Smooth muscle cell (in vitro differentiated cells): Measurements from ENCODE around the gene SMOC1. TPM values are rescaled to one million over a fixed set of nuclear protein-coding genes. Genes with fewer than 3 reads are reported as not detected.
A peak's percentile ranks its signal among the peaks of the same experiment; 100 is the strongest.

Experiments used
- DNase-seq: peaks from one replicate; lab custom pipeline; 2025; ENCODE audit not compliant: unreplicated experiment; lab: John Stamatoyannopoulos, UW
- H2AFZ ChIP-seq: fragments of 200-600 bp; sonication (generic); 2 replicates; pipeline ENCODE4 v1.6.0; 2016; ENCODE audit warnings: antibody characterized with exemption, low read depth, mild to moderate bottlenecking
- H3F3A ChIP-seq: fragments of 200-600 bp; sonication (generic); 2 replicates; pipeline ENCODE4 v1.6.0; 2017; ENCODE audit warnings: antibody characterized with exemption, low read depth
- H3K27ac ChIP-seq: fragments of 200-600 bp; sonication (generic); 2 replicates; pipeline ENCODE4 v1.5.1; 2016; ENCODE audit warnings: low read depth, mild to moderate bottlenecking
- H3K27me3 ChIP-seq: fragments of 200-600 bp; sonication (generic); 2 replicates; pipeline ENCODE4 v1.6.1; 2016; ENCODE audit warnings: low read depth, mild to moderate bottlenecking
- H3K36me3 ChIP-seq: fragments of 200-600 bp; sonication (generic); 2 replicates; pipeline ENCODE4 v1.5.1; 2016; ENCODE audit warnings: low read depth
- H3K4me1 ChIP-seq: fragments of 200-600 bp; sonication (generic); 2 replicates; pipeline ENCODE4 v1.5.1; 2016; ENCODE audit warnings: low read depth
- H3K4me2 ChIP-seq: fragments of 200-600 bp; sonication (generic); 2 replicates; pipeline ENCODE4 v1.6.0; 2016; ENCODE audit warnings: mild to moderate bottlenecking
- H3K4me3 ChIP-seq: fragments of 200-600 bp; sonication (generic); 2 replicates; pipeline ENCODE4 v1.5.1; 2016; ENCODE audit warnings: mild to moderate bottlenecking
- H3K79me2 ChIP-seq: fragments of 200-600 bp; sonication (generic); 2 replicates; pipeline ENCODE4 v1.6.0; 2016; ENCODE audit warnings: low read depth, mild to moderate bottlenecking
- H3K9ac ChIP-seq: fragments of 200-600 bp; sonication (generic); 2 replicates; pipeline ENCODE4 v1.6.0; 2016; ENCODE audit warnings: low read depth
- H3K9me3 ChIP-seq: fragments of 200-600 bp; sonication (generic); replicated peaks from 2 replicates; pipeline ENCODE4 v1.5.1; 2016; ENCODE audit warnings: low read depth
- H4K20me1 ChIP-seq: fragments of 200-600 bp; sonication (generic); 2 replicates; pipeline ENCODE4 v1.6.0; 2016; ENCODE audit warnings: low read depth
- CTCF ChIP-seq: fragments of 200-600 bp; sonication (generic); IDR thresholded peaks from 2 replicates; pipeline ENCODE4 v1.5.1; 2017; ENCODE audit warnings: borderline replicate concordance, mild to moderate bottlenecking, antibody characterized with exemption; ENCODE audit not compliant: insufficient read depth, poor library complexity, severe bottlenecking
- WGBS: methylation state at CpG from one replicate; pipeline ENCODE4 v1.1.7; 2016; ENCODE audit warnings: low lambda C conversion rate; 5-methylcytosine and 5-hydroxymethylcytosine counted together
- polyA plus RNA-seq: library from polyadenylated mRNA; unstranded; fragments of >200 nt; fragmentation: Nextera tagmentation; extraction: Ambion mirVana; gene quantifications from 2 replicates; pipeline ENCODE4 v1.2.1, GENCODE V29; 2016
- total RNA-seq: library from RNA; depleted of rRNA; stranded (reverse); fragments of >200 nt; gene quantifications from 2 replicates; pipeline ENCODE4 v1.2.3, GENCODE V29; 2014

Gene SMOC1
- total and polyA plus RNA-seq, 2 experiments from 2014 or later: 1.6 to 6.3 TPM

- H3K79me2 ChIP-seq: no peaks in the 10 kb centered on the region
- H3K4me1 ChIP-seq: peaks cover 8% of the 10 kb centered on the region
- WGBS: 84% methylated on average over 1 of the region's 1 CpG
- no peak overlapping the region for H3K27ac ChIP-seq
- H3K27me3 ChIP-seq: no peaks in the 10 kb centered on the region
- peaks cover 15% of the 10 kb centered on the region for H3F3A ChIP-seq
- no peaks in the 10 kb centered on the region for H3K9me3 ChIP-seq
- DNase-seq: no peak
- H3K36me3 ChIP-seq: no peaks in the 10 kb centered on the region
- TF ChIP-seq CTCF: no peak
- H3K9ac ChIP-seq: no peak overlapping the region
- no peak overlapping the region for H3K4me3 ChIP-seq
- no peaks in the 10 kb centered on the region for H4K20me1 ChIP-seq
- no peak overlapping the region for H3K4me2 ChIP-seq
- no peak overlapping the region for H2AFZ ChIP-seq
Observed at GRCh38 chr14:69916396-69916795, 37.2 kb downstream of the SMOC1 start.

GRCh38 chr14:69917287-69917686, 38.1 kb downstream of the SMOC1 start:
- WGBS: 87% methylated on average over 9 of the region's 9 CpGs
- no peak for TF ChIP-seq CTCF
- Histone ChIP-seq H3K27ac (no peak overlapping the region), H3K4me2 (no peak overlapping the region), H4K20me1 (no peaks in the 10 kb centered on the region), H3K27me3 (no peaks in the 10 kb centered on the region), H3F3A (peaks cover 15% of the 10 kb centered on the region), H3K4me3 (no peak overlapping the region), H3K36me3 (no peaks in the 10 kb centered on the region), H3K9me3 (no peaks in the 10 kb centered on the region), H3K9ac (no peak overlapping the region), H3K4me1 (peaks cover 8% of the 10 kb centered on the region), H3K79me2 (no peaks in the 10 kb centered on the region), H2AFZ (no peak overlapping the region)
- DNase-seq: no peak

- Histone ChIP-seq H3K4me2 (no peak overlapping the region), H3K4me1 (no peaks in the 10 kb centered on the region), H3K9me3 (no peaks in the 10 kb centered on the region), H3K79me2 (no peaks in the 10 kb centered on the region), H3K9ac (no peak overlapping the region), H3K36me3 (no peaks in the 10 kb centered on the region), H3F3A (no peaks in the 10 kb centered on the region), H4K20me1 (no peaks in the 10 kb centered on the region), H3K27me3 (no peaks in the 10 kb centered on the region), H3K27ac (no peak overlapping the region), H3K4me3 (no peak overlapping the region), H2AFZ (no peak overlapping the region)
- WGBS: 86% methylated on average over 1 of the region's 1 CpG
- DNase-seq: no peak
- no peak for TF ChIP-seq CTCF
Observed at GRCh38 chr14:69919815-69920214, 40.6 kb downstream of the SMOC1 start.

- Histone ChIP-seq H3K27ac (peak overlapping the region; percentile 62), H3K4me2 (no peak overlapping the region), H3K9ac (no peak overlapping the region), H3K79me2 (no peaks in the 10 kb centered on the region), H3F3A (no peaks in the 10 kb centered on the region), H3K36me3 (no peaks in the 10 kb centered on the region), H3K9me3 (no peaks in the 10 kb centered on the region), H3K4me3 (no peak overlapping the region), H3K27me3 (no peaks in the 10 kb centered on the region), H3K4me1 (peaks cover 5% of the 10 kb centered on the region), H4K20me1 (no peaks in the 10 kb centered on the region), H2AFZ (no peak overlapping the region)
- TF ChIP-seq CTCF: no peak
- DNase-seq: no peak
- WGBS: 46% methylated on average over 9 of the region's 9 CpGs
Observed at GRCh38 chr14:69921052-69921451, 41.8 kb downstream of the SMOC1 start.
